ENCODE results near the gene GNG2. TPM values are rescaled to one million over a fixed set of nuclear protein-coding genes. Genes with fewer than 3 reads are reported as not detected.

GNG2 gene
- polyA plus RNA-seq, 1 of the 3 experiments (the other 2 are of a cell fraction): 17.8 TPM

DNA sequence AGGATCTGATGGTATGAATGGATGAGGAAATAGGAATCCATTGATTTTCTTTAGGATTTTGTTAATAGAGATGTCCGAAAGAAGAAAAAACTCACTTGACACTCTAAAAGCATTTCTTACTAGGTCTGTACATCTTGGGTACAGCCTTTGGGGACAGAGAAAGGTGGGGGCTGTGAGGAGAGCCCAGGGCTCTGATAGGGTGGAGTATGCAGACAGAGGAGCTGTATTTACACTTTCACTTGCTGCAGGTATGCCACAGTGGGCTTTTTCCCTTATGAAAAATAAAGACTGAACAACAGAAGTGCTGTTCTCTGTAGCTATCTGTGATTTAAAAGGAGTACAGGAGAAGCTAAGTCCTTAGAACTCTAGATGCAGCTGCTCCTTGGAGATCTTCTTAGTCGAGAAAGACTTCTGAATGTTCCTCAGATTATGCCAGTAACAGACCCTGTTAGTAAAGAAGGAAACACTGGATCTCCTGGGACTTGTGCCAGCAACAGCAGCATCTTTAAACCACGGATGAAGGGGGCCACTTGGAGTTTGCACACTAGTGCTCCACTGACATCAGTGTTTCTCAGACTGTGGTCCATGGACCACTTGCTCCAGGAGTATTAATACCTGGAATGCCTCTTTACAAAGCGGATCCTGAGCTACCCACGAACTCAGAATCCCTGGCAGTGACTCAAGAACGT lies 109.6 kb downstream of the GNG2 start:
- no peak for DNase-seq
- H3K9me3 ChIP-seq: no peaks in the 10 kb centered on the region
- H3K36me3 ChIP-seq (replicated peaks in 1 of 2; ENCODE audit: control insufficient read depth in 1 of 2, insufficient read depth in 2 of 2, low read length in 1 of 2): no peaks in the 10 kb centered on the region
- H3K4me3 ChIP-seq (ENCODE audit: low read depth in 2 of 2, low read length in 1 of 2): no peak overlapping the region
- H3F3A ChIP-seq (replicated peaks; ENCODE audit: insufficient read depth): no peaks in the 10 kb centered on the region
- 60% methylated on average over 5 of the region's 6 CpGs for WGBS (ENCODE audit: low lambda C conversion rate)
- no peak overlapping the region for H3K4me2 ChIP-seq
- H3K4me1 ChIP-seq (ENCODE audit: control insufficient read depth in 1 of 2, insufficient read depth in 2 of 2, low read depth in 1 of 2, low read length in 1 of 2): peaks cover 0 to 3% of the 10 kb centered on the region in 2 experiments; a peak in 1 of 4 replicates
- H3K79me2 ChIP-seq (ENCODE audit: insufficient read depth): no peaks in the 10 kb centered on the region
- no peaks in the 10 kb centered on the region for H4K20me1 ChIP-seq (ENCODE audit: insufficient read depth)
- H2AFZ ChIP-seq (ENCODE audit: low read depth): no peak overlapping the region
- H3K27me3 ChIP-seq (ENCODE audit: insufficient read depth): no peaks in the 10 kb centered on the region
- ChIA-PET CTCF (interaction anchor here (0.5 to 1.3 kb wide), 4 partner anchors 9 to 1092 kb away, joined by 3 to 7 read pairs (median 3); no protein-coding TSS in a partner anchor), POLR2A (no interaction called here)
- no peak overlapping the region for H3K9ac ChIP-seq
- no peak overlapping the region for H3K27ac ChIP-seq (ENCODE audit: low read depth in 2 of 2, low read length in 1 of 2)
- no peaks in the 10 kb centered on the region for H3K9me2 ChIP-seq
- TF ChIP-seq MXI1 (IDR thresholded peaks at IDR 0.05; ENCODE audit: low read depth, low read length) (no peak), SIN3A (IDR thresholded peaks at IDR 0.05; ENCODE audit: borderline replicate concordance, low read depth, low read length) (no peak), FOSL2 (IDR thresholded peaks at IDR 0.05; ENCODE audit: borderline replicate concordance, low read depth) (no peak), RCOR1 (IDR thresholded peaks at IDR 0.05; ENCODE audit: low read length) (no peak), JUND (IDR thresholded peaks at IDR 0.05) (no peak), POLR2AphosphoS5 (IDR thresholded peaks at IDR 0.05; ENCODE audit: low read depth, low read length) (no peak), SMC3 (IDR thresholded peaks at IDR 0.05; ENCODE audit: low read depth, low read length) (no peak), CHD2 (IDR thresholded peaks at IDR 0.05; ENCODE audit: low read length, partially characterized antibody) (no peak)
- TF ChIP-seq, protein P1, sequence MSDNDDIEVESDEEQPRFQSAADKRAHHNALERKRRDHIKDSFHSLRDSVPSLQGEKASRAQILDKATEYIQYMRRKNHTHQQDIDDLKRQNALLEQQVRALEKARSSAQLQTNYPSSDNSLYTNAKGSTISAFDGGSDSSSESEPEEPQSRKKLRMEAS (IDR thresholded peaks at IDR 0.05; ENCODE audit: low read depth): no peak
- TF ChIP-seq, protein P2, sequence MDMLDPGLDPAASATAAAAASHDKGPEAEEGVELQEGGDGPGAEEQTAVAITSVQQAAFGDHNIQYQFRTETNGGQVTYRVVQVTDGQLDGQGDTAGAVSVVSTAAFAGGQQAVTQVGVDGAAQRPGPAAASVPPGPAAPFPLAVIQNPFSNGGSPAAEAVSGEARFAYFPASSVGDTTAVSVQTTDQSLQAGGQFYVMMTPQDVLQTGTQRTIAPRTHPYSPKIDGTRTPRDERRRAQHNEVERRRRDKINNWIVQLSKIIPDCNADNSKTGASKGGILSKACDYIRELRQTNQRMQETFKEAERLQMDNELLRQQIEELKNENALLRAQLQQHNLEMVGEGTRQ (IDR thresholded peaks at IDR 0.05; ENCODE audit: borderline replicate concordance, low read depth, low read length): no peak
- TF ChIP-seq, protein P3, sequence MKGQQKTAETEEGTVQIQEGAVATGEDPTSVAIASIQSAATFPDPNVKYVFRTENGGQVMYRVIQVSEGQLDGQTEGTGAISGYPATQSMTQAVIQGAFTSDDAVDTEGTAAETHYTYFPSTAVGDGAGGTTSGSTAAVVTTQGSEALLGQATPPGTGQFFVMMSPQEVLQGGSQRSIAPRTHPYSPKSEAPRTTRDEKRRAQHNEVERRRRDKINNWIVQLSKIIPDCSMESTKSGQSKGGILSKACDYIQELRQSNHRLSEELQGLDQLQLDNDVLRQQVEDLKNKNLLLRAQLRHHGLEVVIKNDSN (IDR thresholded peaks at IDR 0.05; ENCODE audit: borderline replicate concordance, low read depth): no peak
- TF ChIP-seq, protein P4, sequence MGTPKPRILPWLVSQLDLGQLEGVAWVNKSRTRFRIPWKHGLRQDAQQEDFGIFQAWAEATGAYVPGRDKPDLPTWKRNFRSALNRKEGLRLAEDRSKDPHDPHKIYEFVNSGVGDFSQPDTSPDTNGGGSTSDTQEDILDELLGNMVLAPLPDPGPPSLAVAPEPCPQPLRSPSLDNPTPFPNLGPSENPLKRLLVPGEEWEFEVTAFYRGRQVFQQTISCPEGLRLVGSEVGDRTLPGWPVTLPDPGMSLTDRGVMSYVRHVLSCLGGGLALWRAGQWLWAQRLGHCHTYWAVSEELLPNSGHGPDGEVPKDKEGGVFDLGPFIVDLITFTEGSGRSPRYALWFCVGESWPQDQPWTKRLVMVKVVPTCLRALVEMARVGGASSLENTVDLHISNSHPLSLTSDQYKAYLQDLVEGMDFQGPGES (IDR thresholded peaks at IDR 0.05; ENCODE audit: low read depth, low read length): no peak
- TF ChIP-seq, protein P5, sequence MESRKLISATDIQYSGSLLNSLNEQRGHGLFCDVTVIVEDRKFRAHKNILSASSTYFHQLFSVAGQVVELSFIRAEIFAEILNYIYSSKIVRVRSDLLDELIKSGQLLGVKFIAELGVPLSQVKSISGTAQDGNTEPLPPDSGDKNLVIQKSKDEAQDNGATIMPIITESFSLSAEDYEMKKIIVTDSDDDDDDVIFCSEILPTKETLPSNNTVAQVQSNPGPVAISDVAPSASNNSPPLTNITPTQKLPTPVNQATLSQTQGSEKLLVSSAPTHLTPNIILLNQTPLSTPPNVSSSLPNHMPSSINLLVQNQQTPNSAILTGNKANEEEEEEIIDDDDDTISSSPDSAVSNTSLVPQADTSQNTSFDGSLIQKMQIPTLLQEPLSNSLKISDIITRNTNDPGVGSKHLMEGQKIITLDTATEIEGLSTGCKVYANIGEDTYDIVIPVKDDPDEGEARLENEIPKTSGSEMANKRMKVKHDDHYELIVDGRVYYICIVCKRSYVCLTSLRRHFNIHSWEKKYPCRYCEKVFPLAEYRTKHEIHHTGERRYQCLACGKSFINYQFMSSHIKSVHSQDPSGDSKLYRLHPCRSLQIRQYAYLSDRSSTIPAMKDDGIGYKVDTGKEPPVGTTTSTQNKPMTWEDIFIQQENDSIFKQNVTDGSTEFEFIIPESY (IDR thresholded peaks at IDR 0.05; ENCODE audit: borderline replicate concordance, low read depth): no peak

Data from SK-N-SH (cell line).